ENCODE results near the gene IRF6.
A peak's percentile ranks its signal among the peaks of the same experiment; 100 is the strongest.

The IRF6 gene

DNA sequence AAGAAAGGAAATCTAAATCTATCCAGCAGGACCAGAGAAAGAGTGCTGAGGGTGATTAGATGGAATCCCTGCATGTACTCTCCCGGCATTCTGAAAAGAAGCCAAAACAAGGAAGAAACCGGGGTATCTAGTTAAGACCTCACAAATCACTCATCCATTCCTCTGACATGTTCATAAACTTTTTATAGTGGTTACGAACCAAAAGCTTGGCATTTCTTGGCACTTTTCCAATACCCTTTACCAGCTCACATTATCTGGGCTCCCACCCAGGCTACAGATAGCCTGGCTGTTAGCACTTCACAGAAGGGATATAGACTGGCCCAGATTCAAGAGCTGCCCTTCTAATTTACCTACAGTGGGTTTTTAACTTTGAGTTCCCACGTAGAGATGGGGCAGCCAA, 19.8 kb downstream of the IRF6 start:
- no peaks in the 10 kb centered on the region for H3K9me3 ChIP-seq
- no peak overlapping the region for H3K4me3 ChIP-seq (ENCODE audit: low read depth in 1 of 2, low read length in 1 of 2)
- peaks cover 46% of the 10 kb centered on the region for H3K27me3 ChIP-seq
- peak overlapping the region; percentile 93 for H3K27ac ChIP-seq
- H3K4me1 ChIP-seq (ENCODE audit: control insufficient read depth in 1 of 2, insufficient read depth in 1 of 2, low read depth in 1 of 2, low read length in 1 of 2) = peaks cover 18% of the 10 kb centered on the region in 2 experiments
- peaks cover 22% of the 10 kb centered on the region for H3K36me3 ChIP-seq
- no peak for TF ChIP-seq CTCF (IDR thresholded peaks at IDR 0.05)

- peaks cover 18% of the 10 kb centered on the region in 2 experiments for H3K4me1 ChIP-seq (ENCODE audit: control insufficient read depth in 1 of 2, insufficient read depth in 1 of 2, low read depth in 1 of 2, low read length in 1 of 2)
- TF ChIP-seq CTCF (IDR thresholded peaks at IDR 0.05) = no peak
- no peaks in the 10 kb centered on the region for H3K9me3 ChIP-seq
- H3K4me3 ChIP-seq (ENCODE audit: low read depth in 1 of 2, low read length in 1 of 2) = peak overlapping the region; percentile 62 to 71
- peaks cover 27% of the 10 kb centered on the region for H3K36me3 ChIP-seq
- H3K27ac ChIP-seq = peak overlapping the region; percentile 93
- peaks cover 40% of the 10 kb centered on the region for H3K27me3 ChIP-seq
These were observed 20.4 kb downstream of the IRF6 start for GRCh38 chr1:209785592-209785991.

GRCh38 chr1:209784265-209785169, 21.4 kb downstream of the IRF6 start, which contains the start of gene C1orf74:
Gene C1orf74, minus strand, starts transcription at chr1:209784559. Its CDS starts 925 bp downstream, at chr1:209783634.
- H3K4me3 ChIP-seq (ENCODE audit: low read depth in 1 of 2, low read length in 1 of 2) = peak within 1 kb of the TSS; percentile 62 to 71
- no peaks in the 10 kb centered on the region for H3K9me3 ChIP-seq
- TF ChIP-seq CTCF (IDR thresholded peaks at IDR 0.05) = peak; percentile 57
- peaks cover 18% of the 10 kb centered on the region in 2 experiments for H3K4me1 ChIP-seq (ENCODE audit: control insufficient read depth in 1 of 2, insufficient read depth in 1 of 2, low read depth in 1 of 2, low read length in 1 of 2)
- H3K27ac ChIP-seq = peak within 1 kb of the TSS; percentile 93
- peaks cover 30% of the 10 kb centered on the region for H3K27me3 ChIP-seq
- H3K36me3 ChIP-seq = peaks cover 38% of the 10 kb centered on the region

- Histone ChIP-seq H3K36me3 (peaks cover 49% of the 10 kb centered on the region), H3K4me3 (ENCODE audit: low read depth in 1 of 2, low read length in 1 of 2) (no peak overlapping the region), H3K27ac (peak overlapping the region; percentile 93), H3K9me3 (no peaks in the 10 kb centered on the region), H3K4me1 (ENCODE audit: control insufficient read depth in 1 of 2, insufficient read depth in 1 of 2, low read depth in 1 of 2, low read length in 1 of 2) (peaks cover 18% of the 10 kb centered on the region in 2 experiments), H3K27me3 (peaks cover 18% of the 10 kb centered on the region)
- no peak for TF ChIP-seq CTCF (IDR thresholded peaks at IDR 0.05)
These were observed 22.6 kb downstream of the IRF6 start for GRCh38 chr1:209783386-209783785.

DNA sequence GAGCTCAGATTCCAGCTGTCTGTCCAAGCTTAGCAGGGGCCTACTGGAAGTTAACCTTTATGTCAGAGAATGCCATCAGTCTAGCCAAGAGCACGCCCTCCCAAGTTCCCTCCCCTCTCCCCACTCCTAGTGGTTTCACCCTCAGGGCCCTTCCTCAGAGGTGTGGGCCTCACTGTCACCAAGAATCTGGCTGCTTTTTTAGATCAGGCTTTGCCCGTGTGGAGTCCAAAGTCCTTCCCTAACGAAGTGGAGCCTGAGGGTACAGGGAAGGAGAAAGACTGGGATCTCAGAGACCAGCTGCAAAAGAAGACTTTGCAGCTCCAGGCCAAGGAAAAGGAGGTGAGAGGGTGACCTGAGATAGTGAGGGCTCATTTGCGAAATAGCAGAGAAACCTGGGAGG, 25.7 kb downstream of the IRF6 start:
- H3K27me3 ChIP-seq = no peaks in the 10 kb centered on the region
- H3K4me1 ChIP-seq (ENCODE audit: control insufficient read depth in 1 of 2, insufficient read depth in 1 of 2, low read depth in 1 of 2, low read length in 1 of 2) = peaks cover 13 to 14% of the 10 kb centered on the region in 2 experiments
- H3K36me3 ChIP-seq = peaks cover 81% of the 10 kb centered on the region
- H3K27ac ChIP-seq = peak overlapping the region; percentile 55
- no peak overlapping the region for H3K4me3 ChIP-seq (ENCODE audit: low read depth in 1 of 2, low read length in 1 of 2)
- H3K9me3 ChIP-seq = no peaks in the 10 kb centered on the region
- TF ChIP-seq CTCF (IDR thresholded peaks at IDR 0.05) = no peak

Data from neutrophil (primary cell).